GM21576 (cell line): Measurements from ENCODE around the gene FAM20B.

Experiments used
- ATAC-seq: cut with Tn5 transposase; IDR thresholded peaks from one replicate; pipeline ENCODE4 v1.9.1; 2021; ENCODE audit warnings: mild to moderate bottlenecking, moderate library complexity; ENCODE audit not compliant: unreplicated experiment

The FAM20B gene

GRCh38 chr1:179089827-179090482, 64.3 kb downstream of the FAM20B start:
- no peak for ATAC-seq

- ATAC-seq = no peak
These were observed 64.8 kb downstream of the FAM20B start for GRCh38 chr1:179090522-179090921.

GRCh38 chr1:179090923-179091322, 65.2 kb downstream of the FAM20B start:
- ATAC-seq = no peak

GRCh38 chr1:179091691-179092165, 66.0 kb downstream of the FAM20B start:
- ATAC-seq = no peak

- no peak for ATAC-seq
These were observed 67.3 kb downstream of the FAM20B start for GRCh38 chr1:179092896-179093461.

GRCh38 chr1:179094818-179095217, 69.1 kb downstream of the FAM20B start:
- ATAC-seq = no peak

- no peak for ATAC-seq
These were observed 69.7 kb downstream of the FAM20B start for GRCh38 chr1:179095377-179095776.

GRCh38 chr1:179095924-179096323, 70.2 kb downstream of the FAM20B start:
- no peak for ATAC-seq

GRCh38 chr1:179099891-179100290, 74.2 kb downstream of the FAM20B start:
- no peak for ATAC-seq

GRCh38 chr1:179101566-179101965, 75.9 kb downstream of the FAM20B start:
- no peak for ATAC-seq

GRCh38 chr1:179103999-179104398, 78.3 kb downstream of the FAM20B start:
- ATAC-seq = no peak

GRCh38 chr1:179104611-179105250, 79.0 kb downstream of the FAM20B start:
- ATAC-seq = no peak

GRCh38 chr1:179105393-179105792, 79.7 kb downstream of the FAM20B start:
- ATAC-seq = no peak

GRCh38 chr1:179107706-179108629, 82.3 kb downstream of the FAM20B start:
- no peak for ATAC-seq

GRCh38 chr1:179108644-179109043, 83.0 kb downstream of the FAM20B start:
- ATAC-seq = no peak

GRCh38 chr1:179115181-179115580, 89.5 kb downstream of the FAM20B start:
- no peak for ATAC-seq

- no peak for ATAC-seq
These were observed 93.8 kb downstream of the FAM20B start for GRCh38 chr1:179119513-179119912.

GRCh38 chr1:179120736-179121135, 95.0 kb downstream of the FAM20B start:
- no peak for ATAC-seq

GRCh38 chr1:179121159-179121938, 95.7 kb downstream of the FAM20B start:
- no peak for ATAC-seq

- ATAC-seq = no peak
These were observed 99.2 kb downstream of the FAM20B start for GRCh38 chr1:179124873-179125272.
